Esophagus squamous epithelium (tissue), 5 donors: ENCODE results near the gene C1orf198. TPM values are rescaled to one million over a fixed set of nuclear protein-coding genes. Genes with fewer than 3 reads are reported as not detected.

Experiments used
- DNase-seq: peaks from one replicate; lab custom pipeline; 2025; lab: John Stamatoyannopoulos, UW
- H3K27ac ChIP-seq, 4 donors: fragments of 200-600 bp; sonication (generic); one replicate each; pipeline ENCODE4 v1.5.1; 2016 to 2019; ENCODE audit warnings: mild to moderate bottlenecking in 1 of 4
- H3K27me3 ChIP-seq, 4 donors: fragments of 200-600 bp; sonication (generic); 1 replicate in 3 of 4; 2 replicates in 1 of 4; pipeline versions ENCODE4 v1.5.1 to v1.6.0; 2017 to 2021; ENCODE audit warnings: antibody characterized with exemption in 1 of 4
- H3K36me3 ChIP-seq, 3 donors: fragments of 200-600 bp; sonication (generic); one replicate each; pipeline ENCODE4 v1.5.1; 2016 to 2019
- H3K4me1 ChIP-seq, 3 donors: fragments of 200-600 bp; sonication (generic); one replicate each; pipeline ENCODE4 v1.5.1; 2017 to 2019
- H3K4me3 ChIP-seq, 4 donors: fragments of 200-600 bp; sonication (generic); 1 replicate in 3 of 4; 2 replicates in 1 of 4; pipeline ENCODE4 v1.5.1; 2016 to 2019; ENCODE audit warnings: mild to moderate bottlenecking in 2 of 4, moderate library complexity in 1 of 4
- H3K9me3 ChIP-seq, 3 donors: fragments of 200-600 bp; sonication (generic); one replicate each; pipeline ENCODE4 v1.5.1; 2016 to 2019
- POLR2A ChIP-seq, 4 donors: fragments of 450-650 bp; IDR thresholded peaks; one replicate each; pipeline ENCODE4 v1.6.1; 2017; ENCODE audit warnings: antibody characterized with exemption in 4 of 4, mild to moderate bottlenecking in 4 of 4, moderate library complexity in 3 of 4
- WGBS, 2 donors: methylation state at CpG; one replicate each; pipeline ENCODE4 v1.1.5; 2018; 5-methylcytosine and 5-hydroxymethylcytosine counted together
- intact Hi-C: fragments of 100-400 bp; cut with DNase I; formaldehyde crosslinking; loops from one replicate; pipeline ENCODE4 v1.15.0; 2022
- total RNA-seq, 4 donors: library from RNA; depleted of rRNA; stranded (reverse); fragments of >200 nt; gene quantifications; one replicate each; pipeline ENCODE4 v1.1.0, GENCODE V29; 2016
- TF ChIP-seq, protein P1 (sequence below), 6 experiments: fragments of 450-650 bp in 4 of 6; fragments of 200-600 bp in 2 of 6; sonication (generic) in 2 of 6; IDR thresholded peaks; one replicate each; pipeline ENCODE4 v1.5.1; 2016 to 2019; ENCODE audit warnings: antibody characterized with exemption in 6 of 6, mild to moderate bottlenecking in 4 of 6, moderate library complexity in 4 of 6
- donor health status: DM: yes; HTN: yes; CAD: no.

The C1orf198 gene
- total RNA-seq, 4 donors from 2014 or later: 18.5 to 28.8 (median 21.6) TPM

GRCh38 chr1:230866171-230867070, 1.9 kb downstream of the C1orf198 start:
- no peaks in the 10 kb centered on the region for H3K36me3 ChIP-seq
- peak overlapping the region in 3 of 4 donors; percentile 74 to 90 (median 88) for H3K27ac ChIP-seq
- TF ChIP-seq, protein P1, sequence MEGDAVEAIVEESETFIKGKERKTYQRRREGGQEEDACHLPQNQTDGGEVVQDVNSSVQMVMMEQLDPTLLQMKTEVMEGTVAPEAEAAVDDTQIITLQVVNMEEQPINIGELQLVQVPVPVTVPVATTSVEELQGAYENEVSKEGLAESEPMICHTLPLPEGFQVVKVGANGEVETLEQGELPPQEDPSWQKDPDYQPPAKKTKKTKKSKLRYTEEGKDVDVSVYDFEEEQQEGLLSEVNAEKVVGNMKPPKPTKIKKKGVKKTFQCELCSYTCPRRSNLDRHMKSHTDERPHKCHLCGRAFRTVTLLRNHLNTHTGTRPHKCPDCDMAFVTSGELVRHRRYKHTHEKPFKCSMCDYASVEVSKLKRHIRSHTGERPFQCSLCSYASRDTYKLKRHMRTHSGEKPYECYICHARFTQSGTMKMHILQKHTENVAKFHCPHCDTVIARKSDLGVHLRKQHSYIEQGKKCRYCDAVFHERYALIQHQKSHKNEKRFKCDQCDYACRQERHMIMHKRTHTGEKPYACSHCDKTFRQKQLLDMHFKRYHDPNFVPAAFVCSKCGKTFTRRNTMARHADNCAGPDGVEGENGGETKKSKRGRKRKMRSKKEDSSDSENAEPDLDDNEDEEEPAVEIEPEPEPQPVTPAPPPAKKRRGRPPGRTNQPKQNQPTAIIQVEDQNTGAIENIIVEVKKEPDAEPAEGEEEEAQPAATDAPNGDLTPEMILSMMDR (IDR thresholded peaks at IDR 0.05): no peak
- TF ChIP-seq POLR2A (IDR thresholded peaks at IDR 0.05): no peak
- H3K9me3 ChIP-seq: no peaks in the 10 kb centered on the region
- intact Hi-C loops: no loop called here
- WGBS, 2 donors: 68 to 70% methylated on average over 8 of the region's 9 CpGs
- DNase-seq: no peak
- peaks cover 2 to 75% (median 35%) of the 10 kb centered on the region in 3 donors for H3K4me1 ChIP-seq
- peak overlapping the region; percentile 73 to 98 (median 86) for H3K4me3 ChIP-seq
- peaks cover 0 to 4% (median 0%) of the 10 kb centered on the region in 4 donors for H3K27me3 ChIP-seq

DNA sequence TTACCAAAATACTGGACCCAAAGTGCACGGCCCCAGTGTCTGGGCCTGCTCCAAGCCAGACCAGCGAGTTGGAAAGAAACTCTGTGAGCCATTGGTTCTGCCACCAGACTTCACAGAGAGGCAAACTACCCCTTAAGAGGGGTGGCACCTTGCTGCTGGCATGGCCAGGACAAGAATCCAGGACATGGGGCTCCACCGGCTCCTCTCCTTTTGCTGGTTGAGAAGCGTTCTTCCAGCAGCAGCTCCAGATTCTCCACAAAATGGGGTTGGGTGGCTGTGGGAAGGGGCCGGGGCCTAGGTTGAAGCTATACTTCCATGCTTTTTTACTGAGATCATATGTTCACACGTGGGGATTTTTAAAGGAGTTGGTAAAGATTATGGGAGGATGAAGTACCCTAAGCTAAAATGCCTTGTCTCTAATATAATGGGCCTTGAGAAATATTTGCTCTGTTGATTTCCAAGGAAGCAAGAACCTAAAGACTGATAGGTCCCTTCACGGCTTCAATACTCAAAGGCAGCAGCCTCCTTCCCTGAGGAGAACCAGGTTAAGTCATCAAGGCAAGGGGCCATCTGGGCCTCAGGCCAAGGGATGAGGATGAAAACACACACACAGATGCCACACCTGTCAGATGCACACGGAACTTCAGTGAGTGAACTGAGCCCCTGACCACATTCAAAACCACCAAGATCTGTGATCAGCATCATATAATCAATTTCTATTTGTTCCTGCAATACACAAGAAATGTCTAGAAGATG, 3.1 kb downstream of the C1orf198 start:
- peak overlapping the region in 1 of 4 donors; percentile 97 for H3K4me3 ChIP-seq
- peak overlapping the region in 2 of 4 donors; percentile 58 to 88 for H3K27ac ChIP-seq
- H3K4me1 ChIP-seq: peaks cover 2 to 79% (median 35%) of the 10 kb centered on the region in 3 donors
- H3K27me3 ChIP-seq: peaks cover 0 to 4% (median 0%) of the 10 kb centered on the region in 4 donors
- no peak for DNase-seq
- 79 to 85% methylated on average over 7 to 8 of the region's 8 CpGs for WGBS, 2 donors
- TF ChIP-seq, protein P1 (IDR thresholded peaks at IDR 0.05): no peak
- no peak for TF ChIP-seq POLR2A (IDR thresholded peaks at IDR 0.05)
- H3K9me3 ChIP-seq: no peaks in the 10 kb centered on the region
- no peaks in the 10 kb centered on the region for H3K36me3 ChIP-seq
- intact Hi-C loops: no loop called here

GRCh38 chr1:230864441-230864840, 3.9 kb downstream of the C1orf198 start:
- H3K36me3 ChIP-seq: no peaks in the 10 kb centered on the region
- 70 to 78% methylated on average over 7 to 9 of the region's 9 CpGs for WGBS, 2 donors
- peak overlapping the region in 3 of 4 donors; percentile 11 to 38 (median 13) for H3K27ac ChIP-seq
- peaks cover 2 to 84% (median 35%) of the 10 kb centered on the region in 3 donors for H3K4me1 ChIP-seq
- DNase-seq: no peak
- no peak overlapping the region for H3K4me3 ChIP-seq
- TF ChIP-seq POLR2A (IDR thresholded peaks at IDR 0.05): no peak
- TF ChIP-seq, protein P1 (IDR thresholded peaks at IDR 0.05): no peak
- intact Hi-C loops: no loop called here
- peaks cover 0 to 4% (median 0%) of the 10 kb centered on the region in 4 donors for H3K27me3 ChIP-seq
- H3K9me3 ChIP-seq: no peaks in the 10 kb centered on the region

GRCh38 chr1:230863449-230863848, 4.9 kb downstream of the C1orf198 start:
- no peak for DNase-seq
- Histone ChIP-seq H3K4me3 (no peak overlapping the region), H3K36me3 (no peaks in the 10 kb centered on the region), H3K4me1 (peaks cover 0 to 82% (median 29%) of the 10 kb centered on the region in 3 donors), H3K27me3 (no peaks in the 10 kb centered on the region), H3K9me3 (no peaks in the 10 kb centered on the region), H3K27ac (peak overlapping the region in 3 of 4 donors; percentile 19 to 38 (median 32))
- intact Hi-C loops: no loop called here
- TF ChIP-seq, protein P1 (IDR thresholded peaks at IDR 0.05): no peak
- TF ChIP-seq POLR2A (IDR thresholded peaks at IDR 0.05): no peak
- WGBS, 2 donors: 23 to 63% methylated on average over 4 to 5 of the region's 6 CpGs
